ENCODE results near the gene POLR3G. TPM values are rescaled to one million over a fixed set of nuclear protein-coding genes. Genes with fewer than 3 reads are reported as not detected.

Gene POLR3G
- total and polyA plus RNA-seq, 11 donors, result 0.30 to 1.6 (median 0.62) TPM

DNA sequence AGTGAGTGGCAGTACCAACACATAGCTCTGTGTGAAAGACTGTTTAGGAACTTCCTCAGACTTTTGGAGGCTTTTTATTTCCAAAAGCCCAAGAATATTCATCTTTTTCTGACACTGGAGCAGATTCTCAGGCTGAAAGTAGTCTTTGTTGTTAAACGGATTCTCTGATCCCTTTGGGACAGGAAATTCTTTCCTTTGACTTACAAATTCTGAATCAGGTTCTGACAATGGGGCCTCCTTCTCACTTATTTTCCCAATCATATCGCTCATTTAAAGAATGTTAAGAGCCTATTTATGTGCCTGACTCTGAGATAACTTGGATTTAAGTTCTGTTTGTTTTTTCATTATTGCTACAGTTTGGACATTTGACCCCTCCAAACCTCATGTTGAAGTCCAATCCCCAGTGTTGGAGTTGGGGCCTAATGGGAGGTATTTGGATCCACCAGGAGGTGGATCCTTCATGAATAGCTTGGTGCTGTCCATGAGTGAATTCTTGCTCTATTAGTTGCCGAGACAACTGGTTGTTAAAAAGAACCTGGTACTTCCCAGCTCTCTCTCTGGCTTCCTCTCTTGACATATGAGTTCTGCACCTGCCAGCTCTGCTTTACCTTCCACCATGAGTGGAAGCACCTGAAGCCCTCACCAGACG, 79.8 kb downstream of the POLR3G start:
- Histone ChIP-seq H3K4me3 (no peak overlapping the region), H3K27me3 (peaks cover 7 to 64% (median 23%) of the 10 kb centered on the region in 9 donors), H3K27ac (no peak overlapping the region), H3K36me3 (no peaks in the 10 kb centered on the region), H3K9me3 (no peaks in the 10 kb centered on the region), H3K4me1 (peaks cover 0 to 14% (median 7%) of the 10 kb centered on the region in 12 donors)
- no peak for ATAC-seq
- DNase-seq, result no peak
- intact Hi-C loops (cut with DNase I), result no loop called here
- TF ChIP-seq, protein P1, sequence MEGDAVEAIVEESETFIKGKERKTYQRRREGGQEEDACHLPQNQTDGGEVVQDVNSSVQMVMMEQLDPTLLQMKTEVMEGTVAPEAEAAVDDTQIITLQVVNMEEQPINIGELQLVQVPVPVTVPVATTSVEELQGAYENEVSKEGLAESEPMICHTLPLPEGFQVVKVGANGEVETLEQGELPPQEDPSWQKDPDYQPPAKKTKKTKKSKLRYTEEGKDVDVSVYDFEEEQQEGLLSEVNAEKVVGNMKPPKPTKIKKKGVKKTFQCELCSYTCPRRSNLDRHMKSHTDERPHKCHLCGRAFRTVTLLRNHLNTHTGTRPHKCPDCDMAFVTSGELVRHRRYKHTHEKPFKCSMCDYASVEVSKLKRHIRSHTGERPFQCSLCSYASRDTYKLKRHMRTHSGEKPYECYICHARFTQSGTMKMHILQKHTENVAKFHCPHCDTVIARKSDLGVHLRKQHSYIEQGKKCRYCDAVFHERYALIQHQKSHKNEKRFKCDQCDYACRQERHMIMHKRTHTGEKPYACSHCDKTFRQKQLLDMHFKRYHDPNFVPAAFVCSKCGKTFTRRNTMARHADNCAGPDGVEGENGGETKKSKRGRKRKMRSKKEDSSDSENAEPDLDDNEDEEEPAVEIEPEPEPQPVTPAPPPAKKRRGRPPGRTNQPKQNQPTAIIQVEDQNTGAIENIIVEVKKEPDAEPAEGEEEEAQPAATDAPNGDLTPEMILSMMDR (IDR thresholded peaks at IDR 0.05), result no peak
- no peak for TF ChIP-seq POLR2A (IDR thresholded peaks at IDR 0.05)
- 67 to 76% (median 68%) methylated on average over 4 of the region's 4 CpGs for WGBS, 4 donors

DNA sequence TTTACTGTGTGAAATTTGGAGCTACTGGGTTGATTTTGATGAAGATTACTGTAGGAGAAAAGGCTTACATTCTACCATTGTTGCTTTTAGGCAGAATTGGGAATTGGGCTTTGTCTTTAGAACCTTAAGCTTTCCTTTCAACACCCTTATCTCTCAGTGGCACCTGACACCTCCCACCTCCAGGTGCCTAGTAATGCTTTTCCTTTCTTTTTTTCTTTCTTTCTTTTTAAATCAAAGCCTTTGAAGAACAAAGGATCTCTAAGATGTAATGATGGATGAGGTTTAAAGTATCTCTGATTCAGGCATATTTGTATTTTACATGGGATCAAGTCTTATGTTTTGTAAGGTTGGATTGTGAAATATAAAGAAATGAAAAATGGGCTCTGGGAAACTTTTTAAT, 81.0 kb downstream of the POLR3G start:
- Histone ChIP-seq H3K4me1 (peaks cover 0 to 14% (median 7%) of the 10 kb centered on the region in 12 donors), H3K36me3 (no peaks in the 10 kb centered on the region), H3K27ac (no peak overlapping the region), H3K9me3 (no peaks in the 10 kb centered on the region), H3K27me3 (peaks cover 7 to 75% (median 33%) of the 10 kb centered on the region in 9 donors), H3K4me3 (no peak overlapping the region)
- no peak for DNase-seq
- intact Hi-C loops (cut with DNase I), result no loop called here
- TF ChIP-seq POLR2A (IDR thresholded peaks at IDR 0.05), result no peak
- TF ChIP-seq, protein P1 (IDR thresholded peaks at IDR 0.05), result no peak
- ATAC-seq, result no peak

DNA sequence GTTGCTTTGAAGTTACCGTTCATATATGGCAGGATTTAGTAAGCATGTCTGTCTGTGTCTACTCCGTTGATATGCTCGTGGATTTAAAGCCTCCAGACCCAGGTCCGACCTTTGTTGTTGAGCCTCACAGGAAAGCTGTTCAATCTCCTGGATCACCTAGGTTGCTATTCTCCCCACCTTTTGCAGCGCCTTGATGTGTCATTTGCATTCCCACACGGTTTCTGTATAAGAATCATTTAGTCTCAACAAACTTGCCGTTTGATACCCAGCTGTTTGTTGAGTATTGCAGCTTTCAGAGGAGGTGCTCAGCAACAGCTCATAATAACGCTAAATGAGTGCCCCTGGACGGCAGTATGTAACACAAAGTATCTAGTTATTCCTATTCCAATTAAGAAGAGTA, 82.7 kb downstream of the POLR3G start:
- WGBS, 4 donors, result 7 to 18% (median 10%) methylated on average over 9 of the region's 9 CpGs
- intact Hi-C loops (cut with DNase I), result no loop called here
- Histone ChIP-seq H3K27me3 (peaks cover 7 to 77% (median 33%) of the 10 kb centered on the region in 9 donors), H3K27ac (no peak overlapping the region), H3K36me3 (no peaks in the 10 kb centered on the region), H3K4me1 (peaks cover 0 to 14% (median 7%) of the 10 kb centered on the region in 12 donors), H3K9me3 (no peaks in the 10 kb centered on the region), H3K4me3 (no peak overlapping the region)
- TF ChIP-seq, protein P1 (IDR thresholded peaks at IDR 0.05), result no peak
- TF ChIP-seq POLR2A (IDR thresholded peaks at IDR 0.05), result no peak
- ATAC-seq (no peak), DNase-seq (no peak)

DNA sequence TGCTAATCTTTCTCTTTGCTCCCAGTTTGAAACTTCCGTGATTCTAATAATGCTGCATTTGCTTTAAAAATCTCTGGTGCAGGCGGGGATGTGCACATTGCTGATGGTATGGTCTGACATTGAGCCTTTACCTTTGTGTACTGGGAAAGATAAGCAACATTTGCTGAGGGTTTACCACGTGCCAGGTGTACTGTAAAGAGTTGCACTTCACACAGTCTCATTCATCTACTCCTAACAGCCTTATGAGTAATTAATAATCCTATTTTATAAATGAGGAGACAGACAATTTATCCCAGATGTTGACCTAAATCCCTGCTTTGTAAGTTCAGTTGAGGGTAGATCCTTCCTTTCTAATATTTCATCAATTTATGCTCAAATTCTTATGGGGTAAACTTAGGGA, 83.2 kb downstream of the POLR3G start:
- Histone ChIP-seq H3K4me3 (peak overlapping the region in 7 of 12 donors; percentile 31 to 46 (median 40)), H3K27ac (no peak overlapping the region), H3K9me3 (no peaks in the 10 kb centered on the region), H3K36me3 (no peaks in the 10 kb centered on the region), H3K27me3 (peaks cover 7 to 76% (median 33%) of the 10 kb centered on the region in 9 donors), H3K4me1 (peaks cover 0 to 14% (median 7%) of the 10 kb centered on the region in 12 donors)
- no peak for ATAC-seq
- 6 to 11% (median 10%) methylated on average over 3 of the region's 3 CpGs for WGBS, 4 donors
- intact Hi-C loops (cut with DNase I), result no loop called here
- no peak for DNase-seq
- TF ChIP-seq, protein P1 (IDR thresholded peaks at IDR 0.05), result no peak
- no peak for TF ChIP-seq POLR2A (IDR thresholded peaks at IDR 0.05)

Measured in heart left ventricle (tissue), 16 donors.